Adrenal gland (tissue), 5 donors: Measurements from ENCODE around the gene GALNT18.

Experiments used
- POLR2A ChIP-seq, 2 donors: fragments of 450-650 bp; IDR thresholded peaks; one replicate each; pipeline ENCODE4 v1.6.1; 2017; ENCODE audit warnings: antibody characterized with exemption in 2 of 2, mild to moderate bottlenecking in 2 of 2, moderate library complexity in 1 of 2
- TF ChIP-seq, protein P1 (sequence below), 6 experiments: fragments of 450-650 bp in 4 of 6; fragments of 200-600 bp in 2 of 6; sonication (generic) in 1 of 6; IDR thresholded peaks; 1 replicate in 5 of 6; 2 replicates in 1 of 6; pipeline versions ENCODE4 v1.5.1 to v1.8.0; 2016 to 2021; ENCODE audit warnings: antibody characterized with exemption in 6 of 6, mild to moderate bottlenecking in 2 of 6, moderate library complexity in 1 of 6
- donor health status: DM: no; HTN: no; CAD: no.

DNA sequence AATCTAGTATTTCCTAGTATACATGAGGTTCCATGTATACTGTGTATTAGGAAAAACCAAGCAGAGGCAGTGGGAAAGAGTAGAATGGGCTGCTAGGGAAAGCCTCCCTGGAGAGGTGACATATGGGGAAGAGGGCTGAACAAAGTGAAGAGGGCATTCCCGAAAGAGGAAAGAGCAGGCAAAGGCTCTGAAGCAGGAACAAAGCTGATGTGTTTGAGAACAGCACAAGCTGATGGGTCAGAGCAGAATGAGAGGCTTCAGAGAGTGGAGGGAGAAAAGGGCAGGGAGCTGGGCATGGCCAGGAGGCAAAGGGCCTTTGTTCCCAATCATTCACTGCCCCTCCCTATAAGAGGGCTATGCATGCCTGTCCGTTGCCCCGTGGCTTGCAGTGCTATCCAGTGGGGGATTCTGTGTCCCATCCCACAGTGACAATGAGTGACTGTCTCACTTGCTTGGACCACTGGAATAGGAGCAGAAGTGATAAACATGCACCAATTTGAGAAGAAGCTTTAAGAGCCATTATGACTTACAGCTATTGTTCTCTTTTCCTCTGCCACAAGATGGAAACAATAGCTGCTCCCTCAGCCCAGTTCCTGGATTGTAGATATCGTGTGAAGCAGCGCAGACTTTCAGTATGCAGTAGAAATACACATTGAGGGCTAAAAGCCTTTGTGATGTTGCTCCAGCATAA, 39.6 kb downstream of the GALNT18 start:
- TF ChIP-seq, protein P1, sequence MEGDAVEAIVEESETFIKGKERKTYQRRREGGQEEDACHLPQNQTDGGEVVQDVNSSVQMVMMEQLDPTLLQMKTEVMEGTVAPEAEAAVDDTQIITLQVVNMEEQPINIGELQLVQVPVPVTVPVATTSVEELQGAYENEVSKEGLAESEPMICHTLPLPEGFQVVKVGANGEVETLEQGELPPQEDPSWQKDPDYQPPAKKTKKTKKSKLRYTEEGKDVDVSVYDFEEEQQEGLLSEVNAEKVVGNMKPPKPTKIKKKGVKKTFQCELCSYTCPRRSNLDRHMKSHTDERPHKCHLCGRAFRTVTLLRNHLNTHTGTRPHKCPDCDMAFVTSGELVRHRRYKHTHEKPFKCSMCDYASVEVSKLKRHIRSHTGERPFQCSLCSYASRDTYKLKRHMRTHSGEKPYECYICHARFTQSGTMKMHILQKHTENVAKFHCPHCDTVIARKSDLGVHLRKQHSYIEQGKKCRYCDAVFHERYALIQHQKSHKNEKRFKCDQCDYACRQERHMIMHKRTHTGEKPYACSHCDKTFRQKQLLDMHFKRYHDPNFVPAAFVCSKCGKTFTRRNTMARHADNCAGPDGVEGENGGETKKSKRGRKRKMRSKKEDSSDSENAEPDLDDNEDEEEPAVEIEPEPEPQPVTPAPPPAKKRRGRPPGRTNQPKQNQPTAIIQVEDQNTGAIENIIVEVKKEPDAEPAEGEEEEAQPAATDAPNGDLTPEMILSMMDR (IDR thresholded peaks at IDR 0.05): no peak
- TF ChIP-seq POLR2A (IDR thresholded peaks at IDR 0.05): no peak
